Kidney epithelial cell (primary cell): ENCODE data around the gene OR52B4. TPM values are rescaled to one million over a fixed set of nuclear protein-coding genes. Genes with fewer than 3 reads are reported as not detected.

Experiments used
- total RNA-seq: library from RNA; depleted of rRNA; stranded (reverse); fragments of >200 nt; gene quantifications from 2 replicates; pipeline ENCODE4 v1.2.3, GENCODE V29; 2015

The OR52B4 gene
- total RNA-seq, 1 donor from 2014 or later: not detected

Other genes with a start within 250 kb of the OR52B4 start
- gene TRIM21, start 25.3 kb upstream of the OR52B4 start, total RNA-seq: 22.3 and 25.3 TPM in 2 replicates
- gene OR52K2, start 80.9 kb upstream of the OR52B4 start, total RNA-seq: not detected in 2 replicates
- gene OR52K1, start 114.3 kb upstream of the OR52B4 start, total RNA-seq: not detected in 2 replicates
- gene OR52M1, start 176.8 kb upstream of the OR52B4 start, total RNA-seq: not detected in 2 replicates
- not detected in 2 replicates for gene OR52I2, start 213.4 kb upstream of the OR52B4 start, total RNA-seq
- gene OR52I1, start 225.7 kb upstream of the OR52B4 start, total RNA-seq: not detected in 2 replicates
- 21.9 and 25.3 TPM in 2 replicates for gene TRIM68, start 239.8 kb upstream of the OR52B4 start, total RNA-seq